ENCODE results near the gene FEM1B.

FEM1B gene

GRCh38 chr15:68310178-68310803, 32.7 kb downstream of the FEM1B start:
- DNase-seq: no peak

GRCh38 chr15:68310804-68311463, 33.4 kb downstream of the FEM1B start:
- no peak for DNase-seq

- no peak for DNase-seq
Measured at GRCh38 chr15:68311464-68311835, 33.9 kb downstream of the FEM1B start.

GRCh38 chr15:68311859-68312557, 34.5 kb downstream of the FEM1B start:
- DNase-seq: no peak

GRCh38 chr15:68312701-68313204, 35.2 kb downstream of the FEM1B start:
- no peak for DNase-seq

GRCh38 chr15:68313501-68314410, 36.2 kb downstream of the FEM1B start:
- no peak for DNase-seq

GRCh38 chr15:68314563-68314962, 37.0 kb downstream of the FEM1B start:
- no peak for DNase-seq

GRCh38 chr15:68315035-68315434, 37.5 kb downstream of the FEM1B start:
- no peak for DNase-seq

GRCh38 chr15:68315495-68316031, 38.0 kb downstream of the FEM1B start:
- no peak for DNase-seq

- no peak for DNase-seq
Measured at GRCh38 chr15:68316061-68316804, 38.7 kb downstream of the FEM1B start.

- no peak for DNase-seq
Measured at GRCh38 chr15:68317281-68318007, 39.9 kb downstream of the FEM1B start.

GRCh38 chr15:68318008-68318835, 40.7 kb downstream of the FEM1B start:
- no peak for DNase-seq

- DNase-seq: no peak
Measured at GRCh38 chr15:68318931-68319909, 41.7 kb downstream of the FEM1B start.

GRCh38 chr15:68319997-68320396, 42.5 kb downstream of the FEM1B start:
- DNase-seq: no peak

GRCh38 chr15:68321229-68321628, 43.7 kb downstream of the FEM1B start:
- no peak for DNase-seq

GRCh38 chr15:68322796-68323195, 45.3 kb downstream of the FEM1B start:
- DNase-seq: no peak

- DNase-seq: no peak
Measured at GRCh38 chr15:68325726-68326125, 48.2 kb downstream of the FEM1B start.

- no peak for DNase-seq
Measured at GRCh38 chr15:68326711-68327354, 49.3 kb downstream of the FEM1B start.

All from amniotic stem cell (primary cell).